HG03039 (cell line): ENCODE data around the gene CFAP44.
"Not testable (repeated sequence)": the region's sequence is repeated elsewhere in the genome, so short reads cannot be mapped to it uniquely, and the experiment has no call there.

Experiments
- ATAC-seq: cut with Tn5 transposase; IDR thresholded peaks from one replicate; pipeline ENCODE4 v1.9.1; 2021; ENCODE audit warnings: mild to moderate bottlenecking, moderate library complexity; ENCODE audit not compliant: unreplicated experiment

Gene CFAP44

GRCh38 chr3:113441051-113441770 lies at the start of gene CFAP44:
CFAP44 (minus strand) TSS chr3:113441493; CDS start chr3:113433664, 7,829 bp downstream.
- no peak for ATAC-seq

- ATAC-seq: no peak
Measured at GRCh38 chr3:113485161-113485609, 43.9 kb upstream of the CFAP44 start.

- ATAC-seq: no peak
Measured at GRCh38 chr3:113468539-113468938, 27.2 kb upstream of the CFAP44 start.

- ATAC-seq: no peak
Measured at GRCh38 chr3:113461488-113461887, 20.2 kb upstream of the CFAP44 start.

- ATAC-seq: not testable (repeated sequence)
Measured at GRCh38 chr3:113458554-113458953, 17.3 kb upstream of the CFAP44 start.

GRCh38 chr3:113455446-113455845 lies 14.2 kb upstream of the CFAP44 start:
- ATAC-seq: no peak

GRCh38 chr3:113454630-113455029 lies 13.3 kb upstream of the CFAP44 start:
- no peak for ATAC-seq

GRCh38 chr3:113454057-113454456 lies 12.8 kb upstream of the CFAP44 start:
- ATAC-seq: no peak

GRCh38 chr3:113450911-113451310 lies 9.6 kb upstream of the CFAP44 start:
- no peak for ATAC-seq

- ATAC-seq: no peak
Measured at GRCh38 chr3:113439606-113440005, 1.7 kb downstream of the CFAP44 start.

- no peak for ATAC-seq
Measured at GRCh38 chr3:113438224-113438623, 3.1 kb downstream of the CFAP44 start.

GRCh38 chr3:113437411-113437810 lies 3.9 kb downstream of the CFAP44 start:
- ATAC-seq: no peak

GRCh38 chr3:113436809-113437208 lies 4.5 kb downstream of the CFAP44 start:
- no peak for ATAC-seq

- no peak for ATAC-seq
Measured at GRCh38 chr3:113431811-113432210, 9.5 kb downstream of the CFAP44 start.

- no peak for ATAC-seq
Measured at GRCh38 chr3:113428581-113428980, 12.7 kb downstream of the CFAP44 start.

- ATAC-seq: no peak
Measured at GRCh38 chr3:113423699-113424098, 17.6 kb downstream of the CFAP44 start.

- ATAC-seq: no peak
Measured at GRCh38 chr3:113421082-113421481, 20.2 kb downstream of the CFAP44 start.

- ATAC-seq: no peak
Measured at GRCh38 chr3:113409676-113410075, 31.6 kb downstream of the CFAP44 start.

GRCh38 chr3:113405180-113405579 lies 36.1 kb downstream of the CFAP44 start:
- ATAC-seq: no peak

GRCh38 chr3:113404637-113405036 lies 36.7 kb downstream of the CFAP44 start:
- ATAC-seq: no peak
